ENCODE results near the gene MAGI2. TPM values are rescaled to one million over a fixed set of nuclear protein-coding genes. Genes with fewer than 3 reads are reported as not detected.

MAGI2 gene
- total RNA-seq, 1 experiment from 2014 or later: 14.3 TPM

- no peak overlapping the region for H4K5ac ChIP-seq (ENCODE audit: insufficient read length, low read depth, low read length)
- Mint-ChIP-seq H3K9me3 (no peaks in the 10 kb centered on the region), H3K4me3 (no peak overlapping the region), H3K27ac (peak overlapping the region; percentile 9 to 79 (median 17); a peak in 6 of 7 replicates), H3K27me3 (ENCODE audit: low read depth) (no peaks in the 10 kb centered on the region), H3K4me1 (peaks cover 8 to 9% of the 10 kb centered on the region in 2 experiments), H3K36me3 (ENCODE audit: insufficient read depth in 1 of 3, low read depth in 3 of 3) (no peaks in the 10 kb centered on the region)
- H2BK20ac ChIP-seq (ENCODE audit: low read depth, low read length, poor library complexity, severe bottlenecking): no peak overlapping the region
- no peak overlapping the region for H3K18ac ChIP-seq (ENCODE audit: insufficient read length, low read depth, low read length)
- no peak overlapping the region for H3K27ac ChIP-seq (ENCODE audit: insufficient read length, low read depth, low read length)
- H2BK120ac ChIP-seq (ENCODE audit: low read depth, low read length, poor library complexity, severe bottlenecking): no peak overlapping the region
- no peak overlapping the region for H3T11ph ChIP-seq (ENCODE audit: low read length)
- H3K4me1 ChIP-seq (ENCODE audit: insufficient read depth, low read length): no peaks in the 10 kb centered on the region
- no peak overlapping the region for H3K4me2 ChIP-seq (ENCODE audit: insufficient read depth, insufficient read length, low read length)
- no peak overlapping the region for H2BK12ac ChIP-seq (ENCODE audit: insufficient read length, low read depth, low read length)
- no peak overlapping the region for H4K91ac ChIP-seq (ENCODE audit: insufficient read length, low read depth, low read length)
- H3K4ac ChIP-seq (ENCODE audit: low read depth, low read length): no peak overlapping the region
- no peak overlapping the region for H3K9ac ChIP-seq (ENCODE audit: extremely low read depth, insufficient read length, low read length)
- H3K79me1 ChIP-seq (ENCODE audit: insufficient read depth, low read depth, low read length, poor library complexity, severe bottlenecking): no peaks in the 10 kb centered on the region
- H3K9me3 ChIP-seq (ENCODE audit: control insufficient read depth, low read depth, low read length): no peaks in the 10 kb centered on the region
- no peak overlapping the region for H4K8ac ChIP-seq (replicated peaks; ENCODE audit: insufficient read length, low read depth, low read length)
- no peak overlapping the region for H3K23ac ChIP-seq (ENCODE audit: insufficient read length, low read depth, low read length)
- no peak overlapping the region for H2BK15ac ChIP-seq (ENCODE audit: low read depth, low read length)
- no peaks in the 10 kb centered on the region for H4K20me1 ChIP-seq (ENCODE audit: control insufficient read depth, insufficient read depth, insufficient read length)
- WGBS (ENCODE audit: extremely low coverage, insufficient read length, low lambda C conversion rate): no CpG with 5 or more reads among the region's 2 CpGs
- no peaks in the 10 kb centered on the region for H3K23me2 ChIP-seq (ENCODE audit: insufficient read length, low read depth, low read length, poor library complexity, severe bottlenecking)
- no peak overlapping the region for H3K56ac ChIP-seq (ENCODE audit: insufficient read length, low read depth, low read length)
- H3K27me3 ChIP-seq (ENCODE audit: insufficient read depth, low read length): no peaks in the 10 kb centered on the region
- H3K14ac ChIP-seq (ENCODE audit: insufficient read depth, low read length): no peak overlapping the region
- H2AFZ ChIP-seq (ENCODE audit: low read length): no peak overlapping the region
- H2AK5ac ChIP-seq (ENCODE audit: insufficient read length, low read length): no peak overlapping the region
- no peak for TF ChIP-seq CTCF (conservative IDR thresholded peaks at IDR 0.05)
- no peaks in the 10 kb centered on the region for H3K79me2 ChIP-seq (ENCODE audit: insufficient read depth, low read length)
- H2BK5ac ChIP-seq (ENCODE audit: insufficient read length, low read length): no peak overlapping the region
- DNase-seq: peak; percentile 45
Measured at GRCh38 chr7:79317728-79318127, 135.7 kb downstream of the MAGI2 start.
